ENCODE measurements around the gene KCNN4. TPM values are rescaled to one million over a fixed set of nuclear protein-coding genes. Genes with fewer than 3 reads are reported as not detected.

KCNN4 gene
- total and polyA plus RNA-seq, 2 of the 13 experiments (the other 11 are each of a cell fraction or from before 2014, with no cell fraction given): 0.13 to 0.25 TPM

- no peaks in the 10 kb centered on the region for H3K27me3 ChIP-seq (ENCODE audit: control insufficient read depth in 1 of 2, insufficient read depth in 2 of 2, low read length in 2 of 2)
- peak; percentile 85 for ATAC-seq
- H2AFZ ChIP-seq (ENCODE audit: low read length): peak overlapping the region; percentile 64
- H3K27ac ChIP-seq (ENCODE audit: extremely low read length, insufficient read depth, low read length): no peak overlapping the region
- in situ Hi-C loops (cut with HindIII; ENCODE audit: extremely low pct_ligation_motif_present, low pct_unique_long_range_greater_than_20kb) (loop anchor here (5.0 kb wide), 1 partner anchor 38 kb away; no protein-coding TSS in a partner anchor), intact Hi-C loops (cut with micrococcal nuclease; ENCODE audit: unreplicated experiment) (loop anchor here (1.0 kb wide), 1 partner anchor 40 kb away; no protein-coding TSS in a partner anchor)
- POLR2A ChIA-PET: no interaction called here
- H3K4me2 ChIP-seq (ENCODE audit: low read depth, low read length): peak overlapping the region; percentile 78
- H4K20me1 ChIP-seq (ENCODE audit: insufficient read depth, low read length): no peaks in the 10 kb centered on the region
- BruUV-seq (replicated peaks): no TSS peak
- CTCF ChIA-PET (ENCODE audit: low intra/inter-chr PET ratio, low total read pairs): interaction anchor here (0.7 to 2.5 kb wide), 3 partner anchors 11 to 39 kb away, joined by 3 to 30 read pairs (median 4); no protein-coding TSS in a partner anchor
- no peaks in the 10 kb centered on the region for H3K79me2 ChIP-seq (ENCODE audit: insufficient read depth, low read length)
- peak; percentile 60 for DNase-seq (ENCODE audit: low spot score)
- peak; percentile 48 for FAIRE-seq
- no peaks in the 10 kb centered on the region for H3K9me3 ChIP-seq (ENCODE audit: low read length)
- no peaks in the 10 kb centered on the region for H3K36me3 ChIP-seq (replicated peaks in 1 of 2; ENCODE audit: control insufficient read depth in 1 of 2, insufficient read depth in 2 of 2, low read length in 2 of 2)
- H3K4me1 ChIP-seq (ENCODE audit: insufficient read depth, low read length): peaks cover 18% of the 10 kb centered on the region
- 19% methylated on average over 10 of the region's 10 CpGs for WGBS (ENCODE audit: low lambda C conversion rate)
- peak overlapping the region; percentile 28; the same call in 1 of the 2 replicates for H3K9ac ChIP-seq (ENCODE audit: insufficient read depth, low read depth, low read length)
- H3K4me3 ChIP-seq (replicated peaks in 1 of 3; ENCODE audit: insufficient read depth in 1 of 3, low read depth in 2 of 3, low read length in 3 of 3): peak overlapping the region in 1 of 3 experiments; percentile 60; a peak in 2 of 6 replicates
- TF ChIP-seq ZNF713 (CRISPR knock-in tag; IDR thresholded peaks at IDR 0.05): no peak
- TF ChIP-seq ZNF574 (CRISPR knock-in tag; IDR thresholded peaks at IDR 0.05): no peak
- TF ChIP-seq BCL3 (CRISPR knock-in tag; IDR thresholded peaks at IDR 0.05): no peak
- TF ChIP-seq PAX8 (CRISPR knock-in tag; IDR thresholded peaks at IDR 0.05; ENCODE audit: borderline replicate concordance): no peak
- no peak for TF ChIP-seq FOXA3 (CRISPR knock-in tag; IDR thresholded peaks at IDR 0.05)
- 0 out of 2 replicates have a peak, but pooled peaks have one; percentile 44 for TF ChIP-seq HOXA3 (CRISPR knock-in tag; IDR thresholded peaks at IDR 0.05)
- peak; percentile 31 for TF ChIP-seq ZNF687 (CRISPR knock-in tag; IDR thresholded peaks at IDR 0.05)
- TF ChIP-seq ZBTB25 (CRISPR knock-in tag; IDR thresholded peaks at IDR 0.05): 0 out of 2 replicates have a peak, but pooled peaks have one; percentile 47
- 0 out of 2 replicates have a peak, but pooled peaks have one; percentile 15 for TF ChIP-seq SALL1 (CRISPR knock-in tag; IDR thresholded peaks at IDR 0.05)
- no peak for TF ChIP-seq KDM5A (IDR thresholded peaks at IDR 0.05; ENCODE audit: borderline replicate concordance, low read length)
- TF ChIP-seq NFYC (CRISPR knock-in tag; IDR thresholded peaks at IDR 0.05): no peak
- TF ChIP-seq ZNF597 (CRISPR knock-in tag; IDR thresholded peaks at IDR 0.05): no peak
These were observed 4.4 kb upstream of the KCNN4 start for GRCh38 chr19:43784981-43785808.
